KG1 (cell line): ENCODE results near the gene NEGR1.
"Not testable (repeated sequence)": the region's sequence is repeated elsewhere in the genome, so short reads cannot be mapped to it uniquely, and the experiment has no call there.

ENCODE experiments used
- DNase-seq: peaks from one replicate; lab custom pipeline; 2025; lab: John Stamatoyannopoulos, UW

NEGR1 gene

GRCh38 chr1:72282271-72283021, at the start of gene NEGR1:
NEGR1 (minus strand) TSS chr1:72282539.
- DNase-seq, result peak; percentile 48

- no peak for DNase-seq
These were observed 44.2 kb upstream of the NEGR1 start for GRCh38 chr1:72326494-72326893.

GRCh38 chr1:72324451-72324850, 42.1 kb upstream of the NEGR1 start:
- no peak for DNase-seq

DNA sequence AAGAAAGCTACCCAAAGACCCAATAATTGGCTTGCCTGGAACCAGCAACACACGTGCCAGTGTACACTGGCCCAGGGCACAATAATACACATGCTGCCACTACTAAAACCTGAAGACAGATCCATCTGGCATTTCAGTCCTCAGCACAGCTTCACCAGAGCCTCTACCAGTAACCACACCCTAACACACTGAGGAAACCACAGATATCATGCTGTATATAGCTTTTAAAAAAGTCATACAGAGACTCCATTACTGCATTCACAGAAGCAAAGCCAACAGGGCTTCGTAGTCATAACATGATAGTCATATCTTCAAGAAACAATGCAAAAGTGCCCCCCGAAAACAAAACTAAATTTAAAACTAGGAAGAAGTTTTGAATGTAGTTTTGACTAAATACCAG, 40.6 kb upstream of the NEGR1 start:
- DNase-seq, result no peak

DNA sequence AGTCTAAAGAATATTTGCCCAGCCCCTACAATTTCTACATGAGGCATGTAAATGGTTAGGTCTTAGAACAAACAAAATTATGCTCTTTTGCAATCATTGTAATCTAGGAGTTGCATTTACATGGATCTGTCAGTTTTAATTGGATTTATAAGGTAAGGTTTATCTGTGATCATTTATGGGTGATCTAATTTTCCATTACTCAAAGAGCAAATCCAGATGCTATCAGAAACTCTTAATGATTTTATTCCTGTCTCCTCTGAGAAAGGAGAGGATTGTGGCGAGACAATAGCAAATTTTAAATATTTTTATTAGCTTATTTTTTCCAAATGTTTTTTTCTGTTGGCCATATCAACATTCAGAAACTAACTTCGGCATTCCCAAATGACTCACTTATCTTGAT, 14.2 kb upstream of the NEGR1 start:
- no peak for DNase-seq

DNA sequence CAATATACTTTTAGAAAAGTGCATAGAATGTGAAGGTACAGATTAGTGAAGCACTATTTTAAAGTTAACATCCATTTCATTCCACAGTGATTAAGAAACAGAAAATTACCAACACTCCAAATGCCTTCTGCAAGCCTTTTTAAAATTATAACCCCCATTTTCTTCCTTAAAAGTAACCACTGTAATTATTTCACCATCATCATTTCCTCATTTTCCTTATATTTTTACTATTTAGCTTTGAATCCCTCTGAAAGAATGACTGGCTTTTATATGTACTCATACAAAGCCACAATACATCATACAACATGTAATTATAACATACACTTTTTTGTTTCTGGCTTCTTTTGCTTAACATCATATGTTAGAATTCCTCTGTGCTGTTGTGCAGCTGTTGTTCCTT, 6.5 kb upstream of the NEGR1 start:
- DNase-seq, result no peak

DNA sequence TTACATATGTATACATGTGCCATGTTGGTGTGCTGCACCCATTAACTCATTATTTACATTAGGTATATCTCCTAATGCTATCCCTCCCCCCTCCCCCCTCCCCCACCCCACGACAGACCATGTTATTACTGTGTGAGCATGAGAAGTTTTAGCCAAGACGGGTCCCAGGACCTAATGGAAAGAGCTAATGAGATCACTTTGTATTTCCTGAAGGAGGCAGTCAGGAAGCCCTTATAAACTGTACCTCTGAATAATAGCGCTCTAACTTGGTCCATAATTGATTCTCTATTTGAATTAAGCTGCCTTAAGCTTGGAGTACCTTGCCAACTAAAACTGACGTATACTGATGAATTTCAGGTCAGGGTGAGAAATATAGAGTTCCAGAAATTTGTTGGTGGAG, 4.1 kb upstream of the NEGR1 start:
- no peak for DNase-seq

- no peak for DNase-seq
These were observed 2.7 kb upstream of the NEGR1 start for GRCh38 chr1:72285074-72285425.

GRCh38 chr1:72284348-72285073, 2.2 kb upstream of the NEGR1 start:
- no peak for DNase-seq

DNA sequence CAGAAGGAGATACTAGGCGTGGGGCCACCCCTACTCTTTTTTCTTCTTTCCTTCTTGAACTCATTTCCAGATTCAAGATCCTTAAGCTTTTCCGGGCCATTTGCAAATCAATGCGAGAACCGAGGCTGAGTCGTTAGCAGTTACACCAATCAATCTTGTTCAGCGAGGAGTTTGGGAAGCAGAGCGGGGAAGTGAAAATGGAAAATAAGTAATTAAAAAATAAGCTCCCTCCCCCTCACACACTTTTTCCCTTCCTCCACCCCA, 1.7 kb upstream of the NEGR1 start:
- DNase-seq, result no peak

- peak; percentile 31 for DNase-seq
These were observed 1.2 kb upstream of the NEGR1 start for GRCh38 chr1:72283307-72284083.

- DNase-seq, result no peak
These were observed 625 bp upstream of the NEGR1 start for GRCh38 chr1:72283022-72283306.

GRCh38 chr1:72281637-72282270, 585 bp downstream of the NEGR1 start:
- DNase-seq, result no peak

- no peak for DNase-seq
These were observed 1.2 kb downstream of the NEGR1 start for GRCh38 chr1:72281144-72281543.

- no peak for DNase-seq
These were observed 1.6 kb downstream of the NEGR1 start for GRCh38 chr1:72280711-72281110.

GRCh38 chr1:72280131-72280530, 2.2 kb downstream of the NEGR1 start:
- DNase-seq, result no peak

- DNase-seq, result no peak
These were observed 3.9 kb downstream of the NEGR1 start for GRCh38 chr1:72278461-72278860.

GRCh38 chr1:72271555-72272085, 10.7 kb downstream of the NEGR1 start:
- no peak for DNase-seq

GRCh38 chr1:72262735-72263134, 19.6 kb downstream of the NEGR1 start:
- DNase-seq, result no peak

- DNase-seq, result no peak
These were observed 29.2 kb downstream of the NEGR1 start for GRCh38 chr1:72253132-72253531.

GRCh38 chr1:72241397-72241796, 40.9 kb downstream of the NEGR1 start:
- DNase-seq, result no peak

DNA sequence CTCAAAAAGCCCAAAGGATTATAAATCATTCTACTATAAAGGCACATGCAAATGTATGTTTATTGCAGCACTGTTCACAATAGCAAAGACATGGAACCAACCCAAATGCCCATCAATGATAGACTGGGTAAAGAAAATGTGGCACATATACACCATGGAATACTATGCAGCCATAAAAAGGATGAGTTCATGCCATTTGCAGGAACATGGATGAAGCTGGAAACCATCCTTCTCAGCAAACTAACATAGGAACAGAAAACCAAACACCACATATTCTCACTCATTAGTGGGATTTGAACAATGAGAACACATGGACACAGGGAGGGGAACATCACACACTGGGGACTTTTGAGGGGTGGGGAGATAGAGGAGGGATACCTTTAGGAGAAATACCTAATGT, 46.4 kb downstream of the NEGR1 start:
- not testable (repeated sequence) for DNase-seq

DNA sequence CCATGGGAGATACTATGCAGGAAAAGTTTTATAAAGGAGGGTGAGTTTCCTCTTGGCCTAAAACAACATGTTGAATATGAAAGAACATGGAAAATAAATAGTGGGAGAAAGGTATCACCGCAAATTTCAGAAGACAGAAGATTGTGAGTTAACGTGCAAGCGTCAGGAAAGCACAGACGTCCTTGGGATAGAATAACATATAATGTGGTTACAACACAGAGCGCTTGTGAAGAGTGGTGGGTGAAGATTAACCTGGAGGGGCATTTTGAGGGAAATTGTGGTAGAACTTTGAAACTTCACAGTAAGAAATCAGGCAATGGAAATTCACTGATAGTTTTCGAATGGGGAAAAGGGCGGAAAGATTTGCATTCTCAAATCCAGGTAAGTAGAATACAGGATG, 47.3 kb downstream of the NEGR1 start:
- DNase-seq, result no peak
